RWPE2 (cell line): ENCODE measurements around the gene NECTIN1.
A peak's percentile ranks its signal among the peaks of the same experiment; 100 is the strongest.

Experiments
- ATAC-seq: fragments of 200-7000 bp; cut with Tn5 transposase; 3 replicates; pipeline ENCODE4 v1.9.1; 2021; ENCODE audit warnings: low read depth
- DNase-seq: peaks from one replicate; pipeline ENCODE4 v3.0.0-alpha.2; 2020; ENCODE audit warnings: low spot score
- H3K27ac ChIP-seq: fragments of 450-650 bp; 2 replicates; pipeline ENCODE4 v1.5.1; 2017; ENCODE audit warnings: mild to moderate bottlenecking; ENCODE audit not compliant: poor library complexity, severe bottlenecking
- H3K27me3 ChIP-seq: fragments of 250-450 bp; sonication (Bioruptor Pico); 2 replicates; pipeline ENCODE4 v1.5.1; 2021; ENCODE audit warnings: mild to moderate bottlenecking, moderate library complexity; ENCODE audit not compliant: insufficient read depth, poor library complexity, severe bottlenecking
- H3K36me3 ChIP-seq: fragments of 250-450 bp; sonication (Bioruptor Pico); 2 replicates; pipeline ENCODE4 v1.5.1; 2020; ENCODE audit warnings: low read depth, mild to moderate bottlenecking, moderate library complexity
- H3K4me1 ChIP-seq: fragments of 250-450 bp; sonication (Bioruptor Pico); 2 replicates; pipeline ENCODE4 v1.5.1; 2021; ENCODE audit warnings: mild to moderate bottlenecking, moderate library complexity; ENCODE audit not compliant: insufficient read depth, poor library complexity, severe bottlenecking
- H3K4me3 ChIP-seq: fragments of 250-450 bp; sonication (Bioruptor Pico); 2 replicates; pipeline ENCODE4 v1.5.1; 2021; ENCODE audit warnings: mild to moderate bottlenecking, moderate library complexity; ENCODE audit not compliant: severe bottlenecking
- H3K9me3 ChIP-seq: fragments of 250-450 bp; sonication (Bioruptor Pico); 2 replicates; pipeline ENCODE4 v1.5.1; 2021; ENCODE audit warnings: mild to moderate bottlenecking, moderate library complexity; ENCODE audit not compliant: severe bottlenecking
- CTCF ChIP-seq: fragments of 450-650 bp; IDR thresholded peaks from one replicate; pipeline ENCODE4 v1.5.1; 2017; ENCODE audit warnings: mild to moderate bottlenecking, moderate library complexity; ENCODE audit not compliant: poor library complexity, severe bottlenecking

NECTIN1 gene

GRCh38 chr11:119645018-119645417 lies 84.0 kb downstream of the NECTIN1 start:
- TF ChIP-seq CTCF = no peak
- H3K27me3 ChIP-seq = no peaks in the 10 kb centered on the region
- H3K4me3 ChIP-seq = no peak overlapping the region
- no peaks in the 10 kb centered on the region for H3K36me3 ChIP-seq
- DNase-seq (no peak), ATAC-seq (no peak)
- no peaks in the 10 kb centered on the region for H3K4me1 ChIP-seq
- H3K9me3 ChIP-seq = no peaks in the 10 kb centered on the region
- no peak overlapping the region for H3K27ac ChIP-seq

GRCh38 chr11:119644502-119644901 lies 84.5 kb downstream of the NECTIN1 start:
- no peaks in the 10 kb centered on the region for H3K27me3 ChIP-seq
- no peaks in the 10 kb centered on the region for H3K36me3 ChIP-seq
- ATAC-seq (no peak), DNase-seq (no peak)
- TF ChIP-seq CTCF = no peak
- no peaks in the 10 kb centered on the region for H3K9me3 ChIP-seq
- no peaks in the 10 kb centered on the region for H3K4me1 ChIP-seq
- H3K27ac ChIP-seq = no peak overlapping the region
- H3K4me3 ChIP-seq = no peak overlapping the region

- TF ChIP-seq CTCF = no peak
- Histone ChIP-seq H3K36me3 (no peaks in the 10 kb centered on the region), H3K4me3 (no peak overlapping the region), H3K9me3 (no peaks in the 10 kb centered on the region), H3K27me3 (no peaks in the 10 kb centered on the region), H3K4me1 (no peaks in the 10 kb centered on the region), H3K27ac (no peak overlapping the region)
- DNase-seq (no peak), ATAC-seq (no peak; the same call in 2 of the 3 replicates)
Observed at GRCh38 chr11:119643876-119644225, 85.1 kb downstream of the NECTIN1 start.

- TF ChIP-seq CTCF = no peak
- Histone ChIP-seq H3K4me1 (no peaks in the 10 kb centered on the region), H3K36me3 (no peaks in the 10 kb centered on the region), H3K27me3 (no peaks in the 10 kb centered on the region), H3K27ac (no peak overlapping the region), H3K9me3 (no peaks in the 10 kb centered on the region), H3K4me3 (no peak overlapping the region)
- DNase-seq = no peak
- no peak for ATAC-seq
Observed at GRCh38 chr11:119643212-119643875, 85.7 kb downstream of the NECTIN1 start.

GRCh38 chr11:119641983-119642745 lies 86.8 kb downstream of the NECTIN1 start:
- H3K9me3 ChIP-seq = no peaks in the 10 kb centered on the region
- TF ChIP-seq CTCF = peak; percentile 77
- H3K4me3 ChIP-seq = no peak overlapping the region
- H3K4me1 ChIP-seq = no peaks in the 10 kb centered on the region
- ATAC-seq (peak; percentile 58; the same call in 2 of the 3 replicates), DNase-seq (no peak)
- no peak overlapping the region for H3K27ac ChIP-seq
- no peaks in the 10 kb centered on the region for H3K36me3 ChIP-seq
- no peaks in the 10 kb centered on the region for H3K27me3 ChIP-seq
